ENCODE measurements around the gene ASCL1. TPM values are rescaled to one million over a fixed set of nuclear protein-coding genes. Genes with fewer than 3 reads are reported as not detected.
A peak's percentile ranks its signal among the peaks of the same experiment; 100 is the strongest.

ASCL1 gene
- total and polyA plus RNA-seq, 2 of the 13 experiments (the other 11 are each of a cell fraction or from before 2014, with no cell fraction given) = not detected

- TF ChIP-seq KIAA2018 (CRISPR knock-in tag; IDR thresholded peaks at IDR 0.05; ENCODE audit: borderline replicate concordance) (no peak), MXD3 (CRISPR knock-in tag; IDR thresholded peaks at IDR 0.05) (no peak; the same call in 1 of the 2 replicates), NFYC (CRISPR knock-in tag; IDR thresholded peaks at IDR 0.05) (no peak), ZNF547 (CRISPR knock-in tag; IDR thresholded peaks at IDR 0.05) (peak; percentile 59; the same call in 1 of the 2 replicates), ZSCAN30 (CRISPR knock-in tag; IDR thresholded peaks at IDR 0.05) (no peak), SALL1 (CRISPR knock-in tag; IDR thresholded peaks at IDR 0.05) (peak; percentile 97), RBM39 (IDR thresholded peaks at IDR 0.05; ENCODE audit: low read depth, low read length, poor library complexity, severe bottlenecking) (no peak), BHLHE40 (IDR thresholded peaks at IDR 0.05; ENCODE audit: low read length) (peak; percentile 85), SSRP1 (CRISPR knock-in tag; IDR thresholded peaks at IDR 0.05) (peak; percentile 48; the same call in 1 of the 2 replicates), FOXC1 (CRISPR knock-in tag; IDR thresholded peaks at IDR 0.05; ENCODE audit: borderline replicate concordance) (peak; percentile 23; the same call in 1 of the 2 replicates), ZNF430 (CRISPR knock-in tag; IDR thresholded peaks at IDR 0.05) (peak; percentile 85; the same call in 1 of the 2 replicates), MEF2D (CRISPR knock-in tag; IDR thresholded peaks at IDR 0.05) (peak; percentile 70; the same call in 1 of the 2 replicates), HDAC2 (CRISPR knock-in tag; IDR thresholded peaks at IDR 0.05) (peak; percentile 84), ZNF512 (CRISPR knock-in tag; IDR thresholded peaks at IDR 0.05) (0 out of 2 replicates have a peak, but pooled peaks have one; percentile 62), MED1 (CRISPR knock-in tag; IDR thresholded peaks at IDR 0.05) (peak; percentile 81), ZNF205 (CRISPR knock-in tag; IDR thresholded peaks at IDR 0.05) (no peak), ZNF367 (CRISPR knock-in tag; IDR thresholded peaks at IDR 0.05; ENCODE audit: borderline replicate concordance) (0 out of 2 replicates have a peak, but pooled peaks have one; percentile 34)
Measured at GRCh38 chr12:102917026-102917787, 40.3 kb upstream of the ASCL1 start, which contains the start of gene PAH (continued).

Data from HepG2 (cell line).